Mesendoderm (in vitro differentiated cells): ENCODE data around the gene OBP2B.

ENCODE experiments used
- DNase-seq: peaks from one replicate; pipeline ENCODE4 v3.0.0; 2013
- H2AK5ac ChIP-seq: 2 replicates; pipeline ENCODE4 v1.6.1; 2013; ENCODE audit warnings: low read length, inconsistent platforms
- H2BK120ac ChIP-seq: 2 replicates; pipeline ENCODE4 v1.6.1; 2013; ENCODE audit warnings: low read depth, mild to moderate bottlenecking, low read length, moderate library complexity, mixed read lengths
- H2BK15ac ChIP-seq: replicated peaks from 2 replicates; pipeline ENCODE4 v1.6.1; 2013; ENCODE audit warnings: low read depth, mild to moderate bottlenecking, moderate library complexity
- H2BK5ac ChIP-seq: 2 replicates; pipeline ENCODE4 v1.6.1; 2013; ENCODE audit warnings: low read length, inconsistent platforms
- H3K18ac ChIP-seq: 2 replicates; pipeline ENCODE4 v1.6.1; 2013; ENCODE audit warnings: mild to moderate bottlenecking, low read length, mixed read lengths
- H3K23ac ChIP-seq: one replicate; pipeline ENCODE4 v1.6.1; 2013; ENCODE audit warnings: low read length
- H3K27ac ChIP-seq: 2 replicates; pipeline ENCODE4 v1.5.1; 2013; ENCODE audit warnings: low read depth, mild to moderate bottlenecking, inconsistent platforms, low read length, moderate library complexity
- H3K27me3 ChIP-seq: 2 replicates; pipeline ENCODE4 v1.6.1; 2013; ENCODE audit warnings: low read length, control low read depth, mild to moderate bottlenecking, inconsistent platforms; ENCODE audit not compliant: insufficient read depth, poor library complexity
- H3K36me3 ChIP-seq: 2 replicates; pipeline ENCODE4 v1.6.1; 2013; ENCODE audit warnings: low read length, inconsistent platforms; ENCODE audit not compliant: control insufficient read depth, insufficient read depth
- H3K4ac ChIP-seq: one replicate; pipeline ENCODE4 v1.6.1; 2013; ENCODE audit warnings: low read depth, mild to moderate bottlenecking, low read length, moderate library complexity
- H3K4me1 ChIP-seq: 2 replicates; pipeline ENCODE4 v1.6.1; 2013; ENCODE audit warnings: low read depth, low read length, inconsistent platforms; ENCODE audit not compliant: control insufficient read depth
- H3K4me2 ChIP-seq: 2 replicates; pipeline ENCODE4 v1.6.1; 2013; ENCODE audit warnings: low read length
- H3K4me3 ChIP-seq: 2 replicates; pipeline ENCODE4 v1.5.1; 2013; ENCODE audit warnings: mild to moderate bottlenecking, low read length
- H3K56ac ChIP-seq: one replicate; pipeline ENCODE4 v1.6.1; 2013; ENCODE audit warnings: low read length
- H3K79me1 ChIP-seq: 2 replicates; pipeline ENCODE4 v1.6.1; 2013; ENCODE audit warnings: low read length, inconsistent platforms
- H3K79me2 ChIP-seq: 2 replicates; pipeline ENCODE4 v1.6.1; 2013; ENCODE audit warnings: mild to moderate bottlenecking, low read length; ENCODE audit not compliant: control insufficient read depth, insufficient read depth
- H3K9ac ChIP-seq: 2 replicates; pipeline ENCODE4 v1.6.1; 2013; ENCODE audit warnings: low read length, inconsistent platforms
- H4K5ac ChIP-seq: one replicate; pipeline ENCODE4 v1.6.1; 2013; ENCODE audit warnings: low read length
- H4K8ac ChIP-seq: one replicate; pipeline ENCODE4 v1.6.1; 2013; ENCODE audit warnings: low read depth, mild to moderate bottlenecking, control low read depth, low read length, moderate library complexity
- WGBS: extraction: QIAGEN DNeasy Blood & Tissue Kit; methylation state at CpG from one replicate; pipeline ENCODE4 v1.1.7; 2013; ENCODE audit warnings: low lambda C conversion rate, missing lambda C conversion rate; ENCODE audit not compliant: insufficient coverage; ENCODE audit errors: extremely low coverage; 5-methylcytosine and 5-hydroxymethylcytosine counted together

Gene OBP2B

DNA sequence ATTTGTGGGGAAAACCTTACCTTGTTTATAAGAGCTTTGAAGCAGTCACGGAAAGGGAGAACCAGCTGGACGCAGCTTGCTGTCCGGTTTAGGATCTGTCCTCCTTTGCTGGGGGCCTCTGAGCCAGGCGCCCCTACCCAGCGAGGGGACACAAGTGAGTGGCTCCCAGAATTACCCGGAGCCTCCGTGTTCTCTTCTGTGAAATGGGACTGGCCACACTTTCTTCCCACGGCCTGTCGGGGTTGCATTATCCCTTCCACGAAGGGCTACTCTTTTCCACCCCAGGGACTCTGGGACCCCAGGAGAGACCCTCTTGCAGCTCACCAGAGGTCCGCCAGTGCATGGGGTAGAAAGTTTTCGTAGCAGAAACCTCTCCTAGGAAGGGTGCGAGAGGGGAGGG lies 44.9 kb downstream of the OBP2B start:
- Histone ChIP-seq H3K4me3 (no peak overlapping the region), H3K56ac (peak overlapping the region; percentile 85), H4K8ac (no peak overlapping the region), H3K79me2 (no peaks in the 10 kb centered on the region), H2AK5ac (no peak overlapping the region), H2BK120ac (no peak overlapping the region), H3K4me2 (no peak overlapping the region), H3K27me3 (peaks cover 3% of the 10 kb centered on the region), H3K4me1 (no peaks in the 10 kb centered on the region), H3K36me3 (no peaks in the 10 kb centered on the region), H3K23ac (no peak overlapping the region), H3K18ac (no peak overlapping the region), H2BK5ac (no peak overlapping the region), H4K5ac (no peak overlapping the region), H2BK15ac (no peak overlapping the region), H3K9ac (peak overlapping the region; percentile 73), H3K27ac (no peak overlapping the region), H3K4ac (no peak overlapping the region), H3K79me1 (no peaks in the 10 kb centered on the region)
- WGBS = no CpG with 5 or more reads among the region's 13 CpGs
- no peak for DNase-seq

DNA sequence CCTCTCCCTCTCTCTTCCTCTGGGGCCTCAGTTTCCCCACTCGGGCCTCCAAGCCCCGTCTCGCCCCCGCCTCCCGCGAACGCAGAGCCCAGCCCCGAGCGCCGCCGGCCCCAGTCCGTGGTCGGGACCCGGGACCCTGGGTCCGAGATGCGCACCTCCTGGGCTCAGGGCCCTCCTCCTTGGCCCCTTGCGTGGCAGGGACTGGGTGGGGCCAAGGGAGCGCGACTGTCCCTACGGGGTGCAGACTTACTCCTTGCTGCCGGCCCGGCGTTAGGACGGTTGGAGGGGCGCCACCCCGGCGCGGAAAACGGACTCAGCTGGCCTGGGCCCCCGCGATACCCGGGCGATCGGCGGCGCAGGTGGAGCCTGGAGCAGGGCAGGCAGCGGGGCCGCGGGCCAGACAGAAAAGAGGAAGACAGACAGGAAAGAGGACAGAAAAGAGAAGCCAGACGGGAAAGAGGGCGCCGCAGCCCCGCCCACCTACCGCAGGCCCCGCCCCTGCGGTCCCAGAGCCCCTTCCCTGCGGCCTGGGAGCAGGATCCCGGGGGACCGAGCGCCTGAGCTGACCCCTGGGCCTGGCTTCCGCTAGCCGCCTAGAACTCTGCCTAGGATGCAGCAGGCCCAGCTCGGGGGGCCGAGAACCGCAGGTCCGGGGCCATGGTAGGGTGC lies 45.4 kb downstream of the OBP2B start, which contains the start of gene GBGT1:
Gene GBGT1, minus strand, starts transcription at position 411 of the 669 bp plus-strand sequence. CDS start 1,502 bp downstream, outside the sequence.
- Histone ChIP-seq H3K9ac (peak within 1 kb of the TSS; percentile 73), H2AK5ac (no peak within 1 kb of the TSS), H2BK15ac (no peak within 1 kb of the TSS), H4K5ac (no peak within 1 kb of the TSS), H3K4me3 (peak within 1 kb of the TSS; percentile 56), H3K79me1 (no peaks in the 10 kb centered on the region), H3K36me3 (no peaks in the 10 kb centered on the region), H3K27me3 (peaks cover 3% of the 10 kb centered on the region), H3K27ac (no peak within 1 kb of the TSS), H3K18ac (peak within 1 kb of the TSS; percentile 25), H3K4ac (no peak within 1 kb of the TSS), H3K23ac (peak within 1 kb of the TSS; percentile 3), H3K4me1 (no peaks in the 10 kb centered on the region), H2BK5ac (no peak within 1 kb of the TSS), H2BK120ac (no peak within 1 kb of the TSS), H4K8ac (no peak within 1 kb of the TSS), H3K79me2 (no peaks in the 10 kb centered on the region), H3K4me2 (peak within 1 kb of the TSS; percentile 80), H3K56ac (peak within 1 kb of the TSS; percentile 85)
- no CpG with 5 or more reads among the region's 56 CpGs for WGBS
- DNase-seq = peak; percentile 58

DNA sequence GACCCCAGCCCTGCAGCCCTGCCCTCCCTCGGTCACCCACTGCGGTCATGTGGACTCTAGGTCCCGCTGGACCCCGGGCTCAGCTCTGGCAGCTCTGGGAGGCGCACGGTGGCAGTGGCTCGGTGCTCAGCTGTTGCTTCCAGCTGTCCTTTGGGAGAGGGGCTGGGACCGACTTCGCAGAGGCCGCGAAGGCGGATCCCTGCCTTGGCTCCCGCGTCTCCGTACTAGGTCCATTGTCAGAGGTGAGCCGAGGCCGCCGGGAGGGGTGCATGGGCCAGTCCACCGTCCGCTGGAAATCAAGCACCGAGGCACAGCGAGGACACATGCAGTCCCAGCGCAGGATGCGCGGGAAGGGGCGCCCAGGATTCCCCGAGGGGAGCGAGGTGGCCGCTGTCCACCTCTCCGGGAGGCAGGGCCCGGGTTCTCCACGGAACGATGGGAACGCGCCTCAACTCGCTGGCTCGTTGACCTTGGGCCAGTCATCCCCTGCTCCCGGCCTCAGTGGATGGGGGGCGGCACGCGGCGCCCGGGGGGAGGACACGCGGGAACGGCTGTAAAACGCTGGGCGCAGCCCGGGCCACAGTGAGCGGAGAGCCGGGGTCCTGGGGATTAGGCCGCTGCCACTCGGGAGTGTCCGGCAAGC lies 46.1 kb downstream of the OBP2B start:
- WGBS = no CpG with 5 or more reads among the region's 54 CpGs

DNA sequence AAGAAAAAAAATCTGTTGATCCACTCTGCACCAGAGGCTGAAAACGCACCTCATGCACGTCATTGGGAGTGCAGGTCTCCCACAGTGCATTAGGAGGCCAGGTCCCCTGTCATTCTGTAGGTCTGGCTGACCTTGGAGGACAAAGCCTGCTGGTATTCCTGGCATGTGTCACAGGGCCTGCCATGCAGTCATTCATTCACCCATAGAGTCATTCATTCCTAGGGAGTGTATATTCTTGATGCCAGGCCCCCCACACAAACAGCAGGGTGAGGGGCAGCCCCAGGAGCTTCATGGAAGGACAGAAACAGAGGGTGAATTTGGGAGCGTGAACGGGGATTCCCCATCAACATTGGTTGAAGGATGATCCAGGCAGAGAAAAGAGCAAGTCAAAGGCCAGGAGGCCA lies 47.5 kb downstream of the OBP2B start:
- Histone ChIP-seq H3K4me3 (no peak overlapping the region), H4K5ac (no peak overlapping the region), H3K27me3 (peaks cover 3% of the 10 kb centered on the region), H2BK15ac (no peak overlapping the region), H3K23ac (no peak overlapping the region), H3K27ac (no peak overlapping the region), H3K9ac (no peak overlapping the region), H2AK5ac (no peak overlapping the region), H3K56ac (no peak overlapping the region), H3K4me2 (no peak overlapping the region), H3K79me1 (no peaks in the 10 kb centered on the region), H3K4me1 (no peaks in the 10 kb centered on the region), H4K8ac (no peak overlapping the region), H3K36me3 (no peaks in the 10 kb centered on the region), H3K79me2 (no peaks in the 10 kb centered on the region), H3K18ac (no peak overlapping the region), H2BK5ac (no peak overlapping the region), H3K4ac (no peak overlapping the region), H2BK120ac (no peak overlapping the region)
- DNase-seq = no peak
- no CpG with 5 or more reads among the region's 4 CpGs for WGBS

More for the DNA sequence above, 46.1 kb downstream of the OBP2B start:
- H3K4me3 ChIP-seq = peak overlapping the region; percentile 56
- peak overlapping the region; percentile 3 for H3K23ac ChIP-seq
- H2AK5ac ChIP-seq = no peak overlapping the region
- H3K27me3 ChIP-seq = peaks cover 3% of the 10 kb centered on the region
- H3K79me1 ChIP-seq = no peaks in the 10 kb centered on the region
- H3K79me2 ChIP-seq = no peaks in the 10 kb centered on the region
- peak overlapping the region; percentile 25 for H3K18ac ChIP-seq
- no peak for DNase-seq
- H3K4me2 ChIP-seq = peak overlapping the region; percentile 80
- H4K5ac ChIP-seq = no peak overlapping the region
- H3K4ac ChIP-seq = no peak overlapping the region
- H2BK5ac ChIP-seq = no peak overlapping the region
- no peaks in the 10 kb centered on the region for H3K4me1 ChIP-seq
- no peak overlapping the region for H2BK15ac ChIP-seq
- H4K8ac ChIP-seq = no peak overlapping the region
- H2BK120ac ChIP-seq = no peak overlapping the region
- no peaks in the 10 kb centered on the region for H3K36me3 ChIP-seq
- H3K56ac ChIP-seq = peak overlapping the region; percentile 85
- H3K27ac ChIP-seq = no peak overlapping the region
- peak overlapping the region; percentile 73 for H3K9ac ChIP-seq

DNA sequence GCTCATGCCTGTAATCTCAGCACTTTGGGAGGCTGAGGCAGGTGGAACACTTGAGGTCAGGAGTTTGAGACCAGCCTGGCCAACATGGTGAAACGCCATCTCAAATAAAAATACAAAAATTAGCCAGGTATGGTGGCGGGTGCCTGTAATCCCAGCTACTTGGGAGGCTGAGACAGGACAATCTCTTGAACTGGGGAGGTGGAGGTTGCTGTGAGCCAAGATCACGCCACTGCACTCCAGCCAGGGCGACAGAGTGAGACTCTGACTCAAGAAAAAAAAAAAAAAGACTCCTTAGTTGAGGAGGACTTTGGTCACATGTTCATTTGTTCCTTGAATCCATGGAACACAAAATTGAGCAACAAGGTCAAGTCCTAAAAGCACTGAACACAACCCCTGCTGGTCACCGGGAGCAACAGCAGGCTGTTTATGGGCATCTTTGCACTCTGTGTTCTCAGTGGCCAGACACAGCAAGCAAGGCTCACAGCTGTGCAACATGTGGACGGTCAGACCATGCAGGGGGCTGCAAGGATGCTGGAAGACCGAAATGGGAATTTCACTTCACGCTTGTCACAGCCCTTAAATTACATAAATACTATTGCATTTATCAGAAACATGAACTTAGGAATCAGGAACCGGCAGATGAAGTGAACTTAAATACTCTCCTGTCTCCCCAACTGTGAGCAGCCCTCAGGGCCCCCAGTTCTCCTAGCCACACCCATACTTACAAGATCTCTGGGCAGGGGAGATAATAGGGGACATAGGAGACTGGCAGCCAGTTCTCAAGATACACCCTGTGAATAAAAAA lies 48.1 kb downstream of the OBP2B start:
- H3K4me1 ChIP-seq = no peaks in the 10 kb centered on the region
- no peak overlapping the region for H3K18ac ChIP-seq
- no peak overlapping the region for H3K4me2 ChIP-seq
- H2BK120ac ChIP-seq = no peak overlapping the region
- H2AK5ac ChIP-seq = no peak overlapping the region
- no peak overlapping the region for H3K56ac ChIP-seq
- H3K27ac ChIP-seq = no peak overlapping the region
- no peaks in the 10 kb centered on the region for H3K36me3 ChIP-seq
- WGBS = no CpG with 5 or more reads among the region's 9 CpGs
- no peaks in the 10 kb centered on the region for H3K79me1 ChIP-seq
- H2BK5ac ChIP-seq = no peak overlapping the region
- H4K5ac ChIP-seq = no peak overlapping the region
- no peak overlapping the region for H2BK15ac ChIP-seq
- H3K23ac ChIP-seq = no peak overlapping the region
- H3K4me3 ChIP-seq = no peak overlapping the region
- H4K8ac ChIP-seq = no peak overlapping the region
- DNase-seq = peak; percentile 70
- no peak overlapping the region for H3K4ac ChIP-seq
- H3K27me3 ChIP-seq = peaks cover 3% of the 10 kb centered on the region
- H3K9ac ChIP-seq = no peak overlapping the region
- H3K79me2 ChIP-seq = no peaks in the 10 kb centered on the region
